Thyroid gland (tissue), 4 donors: ENCODE results near the gene ZNF562.

Experiments used
- POLR2A ChIP-seq, 2 donors: fragments of 450-650 bp; IDR thresholded peaks; one replicate each; pipeline ENCODE4 v1.6.1; 2017; ENCODE audit warnings: antibody characterized with exemption in 2 of 2, mild to moderate bottlenecking in 2 of 2, moderate library complexity in 1 of 2
- TF ChIP-seq, protein P1 (sequence below), 6 experiments: fragments of 200-600 bp in 3 of 6; fragments of 450-650 bp in 3 of 6; sonication (generic) in 3 of 6; IDR thresholded peaks; one replicate each; pipeline ENCODE4 v1.5.1; 2016 to 2019; ENCODE audit warnings: antibody characterized with exemption in 6 of 6, mild to moderate bottlenecking in 2 of 6, inconsistent platforms in 1 of 6, moderate library complexity in 1 of 6

DNA sequence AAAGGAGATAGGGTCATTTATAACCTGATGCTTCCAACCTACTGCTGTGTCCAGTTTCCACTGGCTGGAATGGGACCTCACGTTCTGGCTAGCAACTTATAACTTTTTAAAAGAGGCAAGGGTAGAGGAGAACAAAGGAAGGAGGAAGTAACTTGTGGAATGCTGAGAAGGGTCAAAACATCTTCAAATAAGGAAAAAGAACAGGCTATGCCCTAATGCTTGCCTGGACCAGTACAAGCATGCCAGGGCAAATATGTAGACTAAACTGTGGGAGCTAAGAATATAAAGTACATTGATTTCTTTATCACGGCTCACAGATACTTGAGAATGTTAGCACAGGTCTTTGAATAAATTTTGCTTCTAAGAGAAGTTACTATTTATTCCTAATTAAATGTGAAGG is 52.4 kb downstream of the ZNF562 start:
- TF ChIP-seq, protein P1, sequence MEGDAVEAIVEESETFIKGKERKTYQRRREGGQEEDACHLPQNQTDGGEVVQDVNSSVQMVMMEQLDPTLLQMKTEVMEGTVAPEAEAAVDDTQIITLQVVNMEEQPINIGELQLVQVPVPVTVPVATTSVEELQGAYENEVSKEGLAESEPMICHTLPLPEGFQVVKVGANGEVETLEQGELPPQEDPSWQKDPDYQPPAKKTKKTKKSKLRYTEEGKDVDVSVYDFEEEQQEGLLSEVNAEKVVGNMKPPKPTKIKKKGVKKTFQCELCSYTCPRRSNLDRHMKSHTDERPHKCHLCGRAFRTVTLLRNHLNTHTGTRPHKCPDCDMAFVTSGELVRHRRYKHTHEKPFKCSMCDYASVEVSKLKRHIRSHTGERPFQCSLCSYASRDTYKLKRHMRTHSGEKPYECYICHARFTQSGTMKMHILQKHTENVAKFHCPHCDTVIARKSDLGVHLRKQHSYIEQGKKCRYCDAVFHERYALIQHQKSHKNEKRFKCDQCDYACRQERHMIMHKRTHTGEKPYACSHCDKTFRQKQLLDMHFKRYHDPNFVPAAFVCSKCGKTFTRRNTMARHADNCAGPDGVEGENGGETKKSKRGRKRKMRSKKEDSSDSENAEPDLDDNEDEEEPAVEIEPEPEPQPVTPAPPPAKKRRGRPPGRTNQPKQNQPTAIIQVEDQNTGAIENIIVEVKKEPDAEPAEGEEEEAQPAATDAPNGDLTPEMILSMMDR (IDR thresholded peaks at IDR 0.05): no peak
- no peak for TF ChIP-seq POLR2A (IDR thresholded peaks at IDR 0.05)
